ENCODE results near the gene MCUR1.

GRCh38 chr6:13789746-13790145 lies 24.6 kb downstream of the MCUR1 start:
- TF ChIP-seq POLR2A (IDR thresholded peaks at IDR 0.05) (no peak), CTCF (IDR thresholded peaks at IDR 0.05) (no peak), POLR2AphosphoS5 (IDR thresholded peaks at IDR 0.05) (no peak), EP300 (IDR thresholded peaks at IDR 0.05) (no peak)
